Mesenchymal stem cell (in vitro differentiated cells and primary cell): Measurements from ENCODE around the gene ZDBF2.

Source experiments
- DNase-seq: peaks from one replicate; pipeline ENCODE4 v3.0.0-alpha.2; 2013
- H2AFZ ChIP-seq: one replicate; pipeline ENCODE4 v1.6.1; 2013; ENCODE audit warnings: low read depth, mild to moderate bottlenecking, control low read depth, inconsistent platforms, low read length, moderate library complexity
- H2AK5ac ChIP-seq: 2 replicates; pipeline ENCODE4 v1.6.1; 2013; ENCODE audit warnings: low read length, moderate library complexity, mild to moderate bottlenecking, inconsistent platforms; ENCODE audit not compliant: severe bottlenecking
- H2BK120ac ChIP-seq: one replicate; pipeline ENCODE4 v1.6.1; 2013; ENCODE audit warnings: low read depth, mild to moderate bottlenecking, inconsistent platforms, low read length, moderate library complexity
- H2BK12ac ChIP-seq, 2 experiments: one replicate each; pipeline ENCODE4 v1.6.1; 2013; ENCODE audit warnings: inconsistent platforms in 2 of 2, low read length in 2 of 2, mild to moderate bottlenecking in 2 of 2, moderate library complexity in 2 of 2, control low read depth in 1 of 2
- H2BK15ac ChIP-seq: one replicate; pipeline ENCODE4 v1.6.1; 2013; ENCODE audit warnings: mild to moderate bottlenecking, low read depth, inconsistent platforms; ENCODE audit not compliant: poor library complexity, severe bottlenecking
- H2BK5ac ChIP-seq: 2 replicates; pipeline ENCODE4 v1.6.1; 2013; ENCODE audit warnings: low read depth, mild to moderate bottlenecking, low read length, control low read depth, inconsistent platforms; ENCODE audit not compliant: poor library complexity, severe bottlenecking
- H3K14ac ChIP-seq, 2 experiments: one replicate each; pipeline ENCODE4 v1.6.1; 2013; ENCODE audit warnings: inconsistent platforms in 2 of 2, low read length in 2 of 2, control low read depth in 1 of 2, mild to moderate bottlenecking in 1 of 2, moderate library complexity in 1 of 2
- H3K18ac ChIP-seq, 2 experiments: one replicate each; pipeline ENCODE4 v1.6.1; 2013; ENCODE audit warnings: inconsistent platforms in 2 of 2, low read length in 2 of 2, control low read depth in 1 of 2, low read depth in 1 of 2, mild to moderate bottlenecking in 1 of 2
- H3K23ac ChIP-seq, 2 experiments: one replicate each; pipeline ENCODE4 v1.6.1; 2013; ENCODE audit warnings: inconsistent platforms in 2 of 2, low read length in 2 of 2, mild to moderate bottlenecking in 2 of 2, moderate library complexity in 2 of 2, control low read depth in 1 of 2
- H3K27ac ChIP-seq: 2 replicates; pipeline ENCODE4 v1.5.1; 2013; ENCODE audit warnings: mild to moderate bottlenecking, moderate library complexity, low read length, control low read depth, inconsistent platforms; ENCODE audit not compliant: poor library complexity, severe bottlenecking
- H3K27me3 ChIP-seq, 2 experiments: 2 replicates each; pipeline versions ENCODE4 v1.6.1 to v1.7.0; 2013; ENCODE audit warnings: low read length in 2 of 2, mild to moderate bottlenecking in 2 of 2, moderate library complexity in 2 of 2, control low read depth in 1 of 2, inconsistent platforms in 1 of 2; ENCODE audit not compliant: control insufficient read depth in 1 of 2, insufficient read depth in 1 of 2
- H3K36me3 ChIP-seq, 2 experiments: 2 replicates each; pipeline versions ENCODE4 v1.6.1 to v1.7.0; 2013; ENCODE audit warnings: low read length in 2 of 2, control low read depth in 1 of 2, inconsistent platforms in 1 of 2, low read depth in 1 of 2, mild to moderate bottlenecking in 1 of 2; ENCODE audit not compliant: insufficient read depth in 2 of 2, control insufficient read depth in 1 of 2
- H3K4ac ChIP-seq, 2 experiments: one replicate each; pipeline ENCODE4 v1.6.1; 2013; ENCODE audit warnings: inconsistent platforms in 2 of 2, low read length in 2 of 2, mild to moderate bottlenecking in 2 of 2, moderate library complexity in 2 of 2, control low read depth in 1 of 2, low read depth in 1 of 2
- H3K4me1 ChIP-seq: 2 replicates; pipeline ENCODE4 v1.6.1; 2013; ENCODE audit warnings: low read depth, low read length, control low read depth; ENCODE audit not compliant: control insufficient read depth, insufficient read depth
- H3K4me2 ChIP-seq: 2 replicates; pipeline ENCODE4 v1.6.1; 2013; ENCODE audit warnings: low read length, mild to moderate bottlenecking, inconsistent platforms; ENCODE audit not compliant: poor library complexity, severe bottlenecking
- H3K4me3 ChIP-seq, 2 experiments: 2 replicates each; pipeline versions ENCODE4 v1.5.1 to v1.7.0; 2013; ENCODE audit warnings: low read length in 2 of 2, mild to moderate bottlenecking in 2 of 2, control low read depth in 1 of 2, low read depth in 1 of 2; ENCODE audit not compliant: insufficient read depth in 1 of 2
- H3K79me1 ChIP-seq: replicated peaks from 2 replicates; pipeline ENCODE4 v1.6.1; 2013; ENCODE audit warnings: mild to moderate bottlenecking, control low read depth, low read length, inconsistent platforms; ENCODE audit not compliant: poor library complexity, severe bottlenecking
- H3K9ac ChIP-seq: 2 replicates; pipeline ENCODE4 v1.7.0; 2013; ENCODE audit warnings: mild to moderate bottlenecking, low read length, moderate library complexity
- H3K9me3 ChIP-seq: 2 replicates; pipeline ENCODE4 v1.7.0; 2013; ENCODE audit warnings: mild to moderate bottlenecking, low read length; ENCODE audit not compliant: control insufficient read depth
- H4K8ac ChIP-seq: one replicate; pipeline ENCODE4 v1.6.1; 2013; ENCODE audit warnings: inconsistent platforms, mild to moderate bottlenecking, low read length, moderate library complexity
- H4K91ac ChIP-seq: one replicate; pipeline ENCODE4 v1.6.1; 2013; ENCODE audit warnings: mild to moderate bottlenecking, low read length, inconsistent platforms
- WGBS: methylation state at CpG from one replicate; pipeline ENCODE4 v1.1.7; 2013; ENCODE audit warnings: mixed read lengths; 5-methylcytosine and 5-hydroxymethylcytosine counted together

The ZDBF2 gene

DNA sequence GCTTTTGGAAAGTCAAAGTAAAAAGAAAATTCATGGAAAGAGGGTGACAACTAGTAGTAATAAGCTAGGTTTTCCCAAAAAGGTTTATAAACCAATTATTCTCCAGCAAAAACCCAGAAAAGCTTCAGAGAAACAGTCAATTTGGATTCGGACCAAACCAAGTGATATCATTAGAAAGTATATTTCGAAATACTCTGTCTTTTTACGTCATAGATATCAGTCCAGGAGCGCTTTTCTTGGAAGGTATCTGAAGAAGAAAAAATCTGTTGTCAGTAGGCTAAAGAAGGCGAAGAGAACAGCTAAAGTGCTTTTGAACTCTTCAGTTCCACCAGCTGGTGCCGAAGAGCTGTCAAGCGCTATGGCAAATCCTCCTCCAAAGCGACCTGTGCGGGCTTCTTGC, 36.6 kb downstream of the ZDBF2 start:
- Histone ChIP-seq H2BK12ac (no peak overlapping the region), H4K91ac (no peak overlapping the region), H3K14ac (no peak overlapping the region), H3K4me2 (no peak overlapping the region), H3K36me3 (peaks cover 0 to 6% of the 10 kb centered on the region in 2 experiments), H3K9ac (no peak overlapping the region), H3K27me3 (no peaks in the 10 kb centered on the region), H3K4me1 (no peaks in the 10 kb centered on the region), H2AFZ (no peak overlapping the region), H2BK120ac (no peak overlapping the region), H3K79me1 (no peaks in the 10 kb centered on the region), H3K18ac (no peak overlapping the region), H3K9me3 (no peaks in the 10 kb centered on the region), H3K4ac (no peak overlapping the region), H4K8ac (no peak overlapping the region), H3K27ac (no peak overlapping the region), H3K23ac (no peak overlapping the region), H2BK5ac (no peak overlapping the region), H2AK5ac (no peak overlapping the region), H3K4me3 (no peak overlapping the region), H2BK15ac (no peak overlapping the region)
- WGBS, result 92% methylated on average over 9 of the region's 9 CpGs
- no peak for DNase-seq

DNA sequence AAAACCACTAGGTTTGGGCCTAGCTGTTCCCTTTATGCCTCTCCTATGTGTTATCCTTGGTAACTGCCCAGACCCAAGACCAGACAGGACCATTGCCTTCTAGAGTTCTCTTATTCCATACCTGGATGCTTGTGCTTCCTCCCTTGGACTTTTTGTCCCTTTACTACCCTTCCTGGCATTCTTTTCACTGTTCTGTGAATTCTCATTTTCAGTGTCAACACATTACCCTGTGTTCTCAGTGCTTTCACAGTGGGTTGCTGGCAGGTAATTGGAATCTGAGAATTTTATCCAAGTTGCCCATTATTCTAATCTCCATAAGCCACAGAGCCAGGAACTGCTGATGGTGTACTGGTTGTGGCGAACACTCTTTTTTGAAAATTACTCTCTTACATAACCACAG, 41.7 kb downstream of the ZDBF2 start:
- no peak overlapping the region for H4K8ac ChIP-seq
- H2BK15ac ChIP-seq, result no peak overlapping the region
- H3K4ac ChIP-seq, result no peak overlapping the region
- H2BK12ac ChIP-seq, result no peak overlapping the region
- no peak overlapping the region for H3K4me2 ChIP-seq
- H3K9ac ChIP-seq, result no peak overlapping the region
- H2AFZ ChIP-seq, result no peak overlapping the region
- peaks cover 0 to 3% of the 10 kb centered on the region in 2 experiments for H3K36me3 ChIP-seq
- H3K4me1 ChIP-seq, result no peaks in the 10 kb centered on the region
- no peak overlapping the region for H2BK5ac ChIP-seq
- H3K79me1 ChIP-seq, result no peaks in the 10 kb centered on the region
- H4K91ac ChIP-seq, result no peak overlapping the region
- no peak overlapping the region for H3K27ac ChIP-seq
- H2AK5ac ChIP-seq, result no peak overlapping the region
- no peak overlapping the region for H3K23ac ChIP-seq
- no peak overlapping the region for H3K18ac ChIP-seq
- H3K9me3 ChIP-seq, result peaks cover 10% of the 10 kb centered on the region
- no peak for DNase-seq
- no peak overlapping the region for H3K4me3 ChIP-seq
- no peak overlapping the region for H3K14ac ChIP-seq
- 79% methylated on average over 1 of the region's 1 CpG for WGBS
- H3K27me3 ChIP-seq, result no peaks in the 10 kb centered on the region
- no peak overlapping the region for H2BK120ac ChIP-seq

DNA sequence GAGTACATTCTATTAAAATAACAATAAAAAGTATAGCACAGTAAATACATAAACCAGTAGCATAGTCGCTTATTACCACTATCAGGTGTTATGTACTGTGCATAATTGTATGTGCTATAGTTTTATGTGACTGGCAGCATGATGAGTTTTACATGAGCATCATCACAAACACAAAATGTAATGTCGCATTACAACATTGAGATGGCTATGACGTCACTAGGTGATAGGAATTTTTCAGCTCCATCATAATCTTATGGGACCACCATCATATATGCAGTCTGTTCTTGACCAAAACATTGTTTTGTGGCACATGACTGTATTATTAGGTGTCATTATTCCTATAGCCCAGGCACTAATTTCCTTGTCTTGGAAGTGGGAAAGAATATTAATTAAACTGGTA, 48.6 kb downstream of the ZDBF2 start:
- Histone ChIP-seq H3K79me1 (no peaks in the 10 kb centered on the region), H2AFZ (no peak overlapping the region), H3K36me3 (no peaks in the 10 kb centered on the region), H2BK120ac (no peak overlapping the region), H3K4me3 (no peak overlapping the region), H3K9ac (no peak overlapping the region), H3K27me3 (no peaks in the 10 kb centered on the region), H3K27ac (no peak overlapping the region), H2BK12ac (no peak overlapping the region), H3K4me2 (no peak overlapping the region), H3K18ac (no peak overlapping the region), H2AK5ac (no peak overlapping the region), H3K9me3 (peaks cover 10% of the 10 kb centered on the region), H2BK15ac (no peak overlapping the region), H3K23ac (no peak overlapping the region), H4K91ac (no peak overlapping the region), H3K4me1 (no peaks in the 10 kb centered on the region), H4K8ac (no peak overlapping the region), H3K4ac (no peak overlapping the region), H3K14ac (no peak overlapping the region), H2BK5ac (no peak overlapping the region)
- WGBS, result 86% methylated on average over 2 of the region's 3 CpGs
- no peak for DNase-seq

DNA sequence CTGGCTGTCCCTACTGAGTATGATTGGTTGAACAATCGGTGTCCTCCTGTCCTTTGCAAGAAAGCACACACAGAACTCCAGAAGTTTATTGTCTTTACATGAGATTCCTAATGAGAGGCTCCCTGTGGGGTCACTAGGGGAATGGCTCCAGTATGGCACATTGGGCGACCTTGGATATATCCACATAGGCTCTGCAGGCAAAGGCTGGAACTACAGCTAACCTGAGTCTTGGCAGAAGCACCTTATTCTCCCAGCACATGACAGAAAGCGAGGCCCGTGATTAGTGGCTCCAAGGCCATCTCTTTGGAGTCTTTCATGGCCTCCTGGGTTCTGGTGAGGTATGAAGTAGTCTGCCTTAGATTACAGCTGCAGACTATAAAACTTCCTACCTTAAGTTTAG, 49.0 kb downstream of the ZDBF2 start:
- Histone ChIP-seq H3K4ac (no peak overlapping the region), H3K27me3 (no peaks in the 10 kb centered on the region), H3K9me3 (peaks cover 6% of the 10 kb centered on the region), H3K36me3 (no peaks in the 10 kb centered on the region), H2BK5ac (no peak overlapping the region), H3K18ac (no peak overlapping the region), H2BK15ac (no peak overlapping the region), H3K4me2 (no peak overlapping the region), H2AK5ac (no peak overlapping the region), H3K14ac (no peak overlapping the region), H2BK12ac (no peak overlapping the region), H3K4me3 (no peak overlapping the region), H3K4me1 (no peaks in the 10 kb centered on the region), H3K27ac (no peak overlapping the region), H3K79me1 (no peaks in the 10 kb centered on the region), H2BK120ac (no peak overlapping the region), H4K91ac (no peak overlapping the region), H3K9ac (no peak overlapping the region), H3K23ac (no peak overlapping the region), H4K8ac (no peak overlapping the region), H2AFZ (no peak overlapping the region)
- no peak for DNase-seq
- 89% methylated on average over 2 of the region's 4 CpGs for WGBS
